Measurements from ENCODE around the gene LYPD6. TPM values are rescaled to one million over a fixed set of nuclear protein-coding genes. Genes with fewer than 3 reads are reported as not detected.

LYPD6 gene
- total RNA-seq, 1 donor from 2014 or later: not detected

- Mint-ChIP-seq H3K4me1 (no peaks in the 10 kb centered on the region), H3K27me3 (no peaks in the 10 kb centered on the region), H3K27ac (no peak overlapping the region), H3K4me3 (no peak overlapping the region), H3K9me3 (peaks cover 2% of the 10 kb centered on the region), H3K36me3 (ENCODE audit: low read depth) (no peaks in the 10 kb centered on the region)
- ATAC-seq (ENCODE audit: low read depth) (no peak), DNase-seq (no peak)
- POLR2A ChIA-PET: no interaction called here
- TF ChIP-seq, protein P1, sequence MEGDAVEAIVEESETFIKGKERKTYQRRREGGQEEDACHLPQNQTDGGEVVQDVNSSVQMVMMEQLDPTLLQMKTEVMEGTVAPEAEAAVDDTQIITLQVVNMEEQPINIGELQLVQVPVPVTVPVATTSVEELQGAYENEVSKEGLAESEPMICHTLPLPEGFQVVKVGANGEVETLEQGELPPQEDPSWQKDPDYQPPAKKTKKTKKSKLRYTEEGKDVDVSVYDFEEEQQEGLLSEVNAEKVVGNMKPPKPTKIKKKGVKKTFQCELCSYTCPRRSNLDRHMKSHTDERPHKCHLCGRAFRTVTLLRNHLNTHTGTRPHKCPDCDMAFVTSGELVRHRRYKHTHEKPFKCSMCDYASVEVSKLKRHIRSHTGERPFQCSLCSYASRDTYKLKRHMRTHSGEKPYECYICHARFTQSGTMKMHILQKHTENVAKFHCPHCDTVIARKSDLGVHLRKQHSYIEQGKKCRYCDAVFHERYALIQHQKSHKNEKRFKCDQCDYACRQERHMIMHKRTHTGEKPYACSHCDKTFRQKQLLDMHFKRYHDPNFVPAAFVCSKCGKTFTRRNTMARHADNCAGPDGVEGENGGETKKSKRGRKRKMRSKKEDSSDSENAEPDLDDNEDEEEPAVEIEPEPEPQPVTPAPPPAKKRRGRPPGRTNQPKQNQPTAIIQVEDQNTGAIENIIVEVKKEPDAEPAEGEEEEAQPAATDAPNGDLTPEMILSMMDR (IDR thresholded peaks at IDR 0.05): no peak
- CTCF ChIA-PET: no interaction called here
- intact Hi-C loops (cut with micrococcal nuclease): no loop called here
Observed at GRCh38 chr2:149466635-149467034, 136.2 kb downstream of the LYPD6 start.

GRCh38 chr2:149467436-149467835, 137.0 kb downstream of the LYPD6 start:
- H3K36me3 Mint-ChIP-seq (ENCODE audit: low read depth): no peaks in the 10 kb centered on the region
- no peak for DNase-seq
- no peak for ATAC-seq (ENCODE audit: low read depth)
- H3K4me3 Mint-ChIP-seq: no peak overlapping the region
- H3K9me3 Mint-ChIP-seq: peaks cover 2% of the 10 kb centered on the region
- CTCF ChIA-PET: no interaction called here
- H3K4me1 Mint-ChIP-seq: no peaks in the 10 kb centered on the region
- POLR2A ChIA-PET: no interaction called here
- intact Hi-C loops (cut with micrococcal nuclease): no loop called here
- no peak overlapping the region for H3K27ac Mint-ChIP-seq
- TF ChIP-seq, protein P1 (IDR thresholded peaks at IDR 0.05): no peak
- H3K27me3 Mint-ChIP-seq: no peaks in the 10 kb centered on the region

DNA sequence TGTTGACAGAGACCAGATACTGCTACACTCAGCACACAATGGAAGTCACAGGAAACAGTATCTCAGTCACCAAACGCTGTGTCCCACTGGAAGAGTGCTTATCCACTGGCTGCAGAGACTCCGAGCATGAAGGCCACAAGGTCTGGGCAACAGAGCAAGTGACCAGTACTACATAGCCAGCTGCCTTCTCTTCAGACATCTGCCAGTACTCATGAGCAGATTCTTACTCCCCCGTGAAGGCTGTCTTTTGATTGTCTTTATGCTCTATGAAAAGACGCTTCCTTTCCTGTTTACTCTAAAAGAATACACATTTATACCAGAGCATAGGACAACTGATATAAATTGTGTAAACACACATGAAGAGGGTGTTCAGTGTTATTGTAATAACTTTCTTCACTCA, 138.2 kb downstream of the LYPD6 start:
- H3K4me3 Mint-ChIP-seq: no peak overlapping the region
- DNase-seq (no peak), ATAC-seq (ENCODE audit: low read depth) (no peak)
- H3K4me1 Mint-ChIP-seq: no peaks in the 10 kb centered on the region
- no peaks in the 10 kb centered on the region for H3K9me3 Mint-ChIP-seq
- H3K27ac Mint-ChIP-seq: no peak overlapping the region
- H3K36me3 Mint-ChIP-seq (ENCODE audit: low read depth): no peaks in the 10 kb centered on the region
- CTCF ChIA-PET: no interaction called here
- no peaks in the 10 kb centered on the region for H3K27me3 Mint-ChIP-seq
- POLR2A ChIA-PET: no interaction called here
- intact Hi-C loops (cut with micrococcal nuclease): no loop called here
- TF ChIP-seq, protein P1 (IDR thresholded peaks at IDR 0.05): no peak

DNA sequence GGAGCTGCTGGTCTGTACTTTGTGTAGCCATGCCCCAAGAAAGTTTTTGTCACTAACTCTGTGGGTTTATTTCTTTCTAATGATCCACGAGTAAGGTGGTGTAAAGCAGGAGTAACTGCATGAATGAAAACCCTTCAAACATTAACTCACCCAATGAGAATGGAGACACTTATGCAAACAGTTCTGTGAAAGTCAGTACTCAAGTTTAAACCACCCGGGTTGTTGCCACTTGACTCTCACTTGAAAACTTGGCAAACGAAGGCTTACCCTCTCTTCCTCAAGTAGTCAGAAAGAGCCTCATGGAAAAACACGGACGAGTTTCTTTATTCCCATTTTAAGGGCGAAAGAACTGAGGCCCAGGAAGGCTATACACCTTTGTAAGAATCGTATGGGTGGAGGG, 139.7 kb downstream of the LYPD6 start:
- H3K9me3 Mint-ChIP-seq: no peaks in the 10 kb centered on the region
- DNase-seq: no peak
- no peak overlapping the region for H3K27ac Mint-ChIP-seq
- H3K27me3 Mint-ChIP-seq: peaks cover 2% of the 10 kb centered on the region
- H3K4me3 Mint-ChIP-seq: no peak overlapping the region
- no peaks in the 10 kb centered on the region for H3K4me1 Mint-ChIP-seq
- ATAC-seq (ENCODE audit: low read depth): no peak
- intact Hi-C loops (cut with micrococcal nuclease): no loop called here
- POLR2A ChIA-PET: no interaction called here
- TF ChIP-seq, protein P1 (IDR thresholded peaks at IDR 0.05): no peak
- H3K36me3 Mint-ChIP-seq (ENCODE audit: low read depth): no peaks in the 10 kb centered on the region
- CTCF ChIA-PET: no interaction called here

DNA sequence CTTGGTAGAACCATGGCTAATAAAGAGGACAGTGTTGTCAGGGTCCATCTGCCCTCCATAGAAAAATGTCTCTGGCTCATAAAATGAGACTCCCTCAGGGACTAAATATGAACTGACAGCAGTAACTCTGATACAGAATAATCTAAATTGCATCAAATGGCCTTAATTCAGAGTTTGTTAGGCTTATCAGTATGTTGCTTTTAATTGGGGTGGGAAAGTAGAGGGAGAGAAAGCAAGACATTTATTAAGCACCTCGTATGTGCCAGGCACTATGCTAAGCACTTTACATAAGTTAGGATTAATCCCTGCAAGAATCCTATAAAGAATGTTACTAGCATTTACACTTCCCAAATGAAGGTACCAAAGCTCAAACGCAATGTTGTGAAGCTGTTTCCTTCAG, 142.0 kb downstream of the LYPD6 start:
- H3K4me1 Mint-ChIP-seq: no peaks in the 10 kb centered on the region
- CTCF ChIA-PET: no interaction called here

More for the DNA sequence above, 142.0 kb downstream of the LYPD6 start:
- Mint-ChIP-seq H3K27ac (no peak overlapping the region), H3K4me3 (no peak overlapping the region), H3K36me3 (ENCODE audit: low read depth) (no peaks in the 10 kb centered on the region), H3K9me3 (no peaks in the 10 kb centered on the region), H3K27me3 (peaks cover 2% of the 10 kb centered on the region)
- intact Hi-C loops (cut with micrococcal nuclease): no loop called here
- ATAC-seq (ENCODE audit: low read depth) (no peak), DNase-seq (no peak)
- TF ChIP-seq, protein P1 (IDR thresholded peaks at IDR 0.05): no peak
- POLR2A ChIA-PET: no interaction called here

All from activated B cell treated with CpG ODN at 0.5 μM for 24 hours (primary cell).